ENCODE measurements around the gene SYPL1.

GRCh38 chr7:106052681-106053080 is 59.4 kb downstream of the SYPL1 start:
- TF ChIP-seq, protein P1, sequence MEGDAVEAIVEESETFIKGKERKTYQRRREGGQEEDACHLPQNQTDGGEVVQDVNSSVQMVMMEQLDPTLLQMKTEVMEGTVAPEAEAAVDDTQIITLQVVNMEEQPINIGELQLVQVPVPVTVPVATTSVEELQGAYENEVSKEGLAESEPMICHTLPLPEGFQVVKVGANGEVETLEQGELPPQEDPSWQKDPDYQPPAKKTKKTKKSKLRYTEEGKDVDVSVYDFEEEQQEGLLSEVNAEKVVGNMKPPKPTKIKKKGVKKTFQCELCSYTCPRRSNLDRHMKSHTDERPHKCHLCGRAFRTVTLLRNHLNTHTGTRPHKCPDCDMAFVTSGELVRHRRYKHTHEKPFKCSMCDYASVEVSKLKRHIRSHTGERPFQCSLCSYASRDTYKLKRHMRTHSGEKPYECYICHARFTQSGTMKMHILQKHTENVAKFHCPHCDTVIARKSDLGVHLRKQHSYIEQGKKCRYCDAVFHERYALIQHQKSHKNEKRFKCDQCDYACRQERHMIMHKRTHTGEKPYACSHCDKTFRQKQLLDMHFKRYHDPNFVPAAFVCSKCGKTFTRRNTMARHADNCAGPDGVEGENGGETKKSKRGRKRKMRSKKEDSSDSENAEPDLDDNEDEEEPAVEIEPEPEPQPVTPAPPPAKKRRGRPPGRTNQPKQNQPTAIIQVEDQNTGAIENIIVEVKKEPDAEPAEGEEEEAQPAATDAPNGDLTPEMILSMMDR (IDR thresholded peaks at IDR 0.05) = no peak
- no peak for TF ChIP-seq POLR2A (IDR thresholded peaks at IDR 0.05)
- no peak for TF ChIP-seq POLR2AphosphoS5 (IDR thresholded peaks at IDR 0.05)
